ENCODE measurements around the gene ATAD3B. TPM values are rescaled to one million over a fixed set of nuclear protein-coding genes. Genes with fewer than 3 reads are reported as not detected.

The ATAD3B gene
- polyA plus RNA-seq, 1 donor (not counting 4 experiments of a cell fraction or from before 2014, with no cell fraction given): 20.6 TPM

GRCh38 chr1:1432274-1432950 is 39.2 kb upstream of the ATAD3B start:
- FAIRE-seq: no peak
- no peaks in the 10 kb centered on the region for H3K79me2 ChIP-seq (ENCODE audit: control insufficient read depth, insufficient read depth, low read length)
- dilution Hi-C loops (cut with MboI; ENCODE audit: extremely low pct_ligation_motif_present, low sequenced_read_pairs): no loop called here
- no peak for DNase-seq (ENCODE audit: low read depth, low spot score)
- no peak overlapping the region for H2AFZ ChIP-seq (ENCODE audit: control insufficient read depth, low read length)
- H3K9ac ChIP-seq (ENCODE audit: control insufficient read depth, extremely low read depth, insufficient read depth, low read length): no peak overlapping the region
- peaks cover 27% of the 10 kb centered on the region for H3K4me1 ChIP-seq (ENCODE audit: control insufficient read depth, extremely low read depth, insufficient read depth, low read length)
- TF ChIP-seq CTCF (optimal IDR thresholded peaks at IDR 0.05 in 1 of 3, IDR thresholded peaks at IDR 0.05 in 1 of 3, conservative IDR thresholded peaks at IDR 0.05 in 1 of 3; ENCODE audit: extremely low read depth in 1 of 3, insufficient read depth in 2 of 3, low read length in 3 of 3): no peak
- TF ChIP-seq EZH2 (IDR thresholded peaks at IDR 0.05; ENCODE audit: low read length): no peak
- H3K9me3 ChIP-seq (ENCODE audit: control insufficient read depth, low read depth, low read length): no peaks in the 10 kb centered on the region
- H3K9me1 ChIP-seq (ENCODE audit: control insufficient read depth, extremely low read depth, insufficient read depth, low read length): no peaks in the 10 kb centered on the region
- H3K4me3 ChIP-seq (ENCODE audit: control insufficient read depth in 2 of 3, extremely low read depth in 1 of 3, insufficient read depth in 2 of 3, low read depth in 1 of 3, low read length in 3 of 3): no peak overlapping the region
- no peaks in the 10 kb centered on the region for H3K27me3 ChIP-seq (ENCODE audit: control insufficient read depth, extremely low read depth, insufficient read depth, low read length)
- H3K4me2 ChIP-seq (ENCODE audit: control insufficient read depth, extremely low read depth, insufficient read depth, low read depth, low read length): no peak overlapping the region
- H3K36me3 ChIP-seq (ENCODE audit: control insufficient read depth in 2 of 2, extremely low read depth in 1 of 2, insufficient read depth in 2 of 2, low read length in 2 of 2): no peaks in the 10 kb centered on the region
- H4K20me1 ChIP-seq (ENCODE audit: control insufficient read depth, extremely low read depth, insufficient read depth, low read length): no peaks in the 10 kb centered on the region
- H3K27ac ChIP-seq (ENCODE audit: control insufficient read depth, insufficient read depth, low read length): no peak overlapping the region

GRCh38 chr1:1432951-1433803 is 38.4 kb upstream of the ATAD3B start:
- peak overlapping the region; percentile 52 for H3K9ac ChIP-seq (ENCODE audit: control insufficient read depth, extremely low read depth, insufficient read depth, low read length)
- H2AFZ ChIP-seq (ENCODE audit: control insufficient read depth, low read length): peak overlapping the region; percentile 75
- FAIRE-seq (no peak), DNase-seq (ENCODE audit: low read depth, low spot score) (peak; percentile 25)
- no peaks in the 10 kb centered on the region for H3K79me2 ChIP-seq (ENCODE audit: control insufficient read depth, insufficient read depth, low read length)
- H3K27me3 ChIP-seq (ENCODE audit: control insufficient read depth, extremely low read depth, insufficient read depth, low read length): no peaks in the 10 kb centered on the region
- no peaks in the 10 kb centered on the region for H3K9me3 ChIP-seq (ENCODE audit: control insufficient read depth, low read depth, low read length)
- dilution Hi-C loops (cut with MboI; ENCODE audit: extremely low pct_ligation_motif_present, low sequenced_read_pairs): no loop called here
- H3K9me1 ChIP-seq (ENCODE audit: control insufficient read depth, extremely low read depth, insufficient read depth, low read length): no peaks in the 10 kb centered on the region
- H3K27ac ChIP-seq (ENCODE audit: control insufficient read depth, insufficient read depth, low read length): peak overlapping the region; percentile 31
- no peaks in the 10 kb centered on the region for H4K20me1 ChIP-seq (ENCODE audit: control insufficient read depth, extremely low read depth, insufficient read depth, low read length)
- H3K4me3 ChIP-seq (ENCODE audit: control insufficient read depth in 2 of 3, extremely low read depth in 1 of 3, insufficient read depth in 2 of 3, low read depth in 1 of 3, low read length in 3 of 3): peak overlapping the region in 1 of 3 experiments; percentile 27
- peaks cover 27% of the 10 kb centered on the region for H3K4me1 ChIP-seq (ENCODE audit: control insufficient read depth, extremely low read depth, insufficient read depth, low read length)
- H3K4me2 ChIP-seq (ENCODE audit: control insufficient read depth, extremely low read depth, insufficient read depth, low read depth, low read length): peak overlapping the region; percentile 56
- no peaks in the 10 kb centered on the region for H3K36me3 ChIP-seq (ENCODE audit: control insufficient read depth in 2 of 2, extremely low read depth in 1 of 2, insufficient read depth in 2 of 2, low read length in 2 of 2)
- TF ChIP-seq CTCF (optimal IDR thresholded peaks at IDR 0.05 in 1 of 3, IDR thresholded peaks at IDR 0.05 in 1 of 3, conservative IDR thresholded peaks at IDR 0.05 in 1 of 3; ENCODE audit: extremely low read depth in 1 of 3, insufficient read depth in 2 of 3, low read length in 3 of 3): no peak
- TF ChIP-seq EZH2 (IDR thresholded peaks at IDR 0.05; ENCODE audit: low read length): no peak
